GM18520 (cell line): ENCODE results near the gene ZG16.
"Not testable (repeated sequence)": the region's sequence is repeated elsewhere in the genome, so short reads cannot be mapped to it uniquely, and the experiment has no call there.

ENCODE experiments used
- ATAC-seq: cut with Tn5 transposase; IDR thresholded peaks from one replicate; pipeline ENCODE4 v1.9.1; 2021; ENCODE audit not compliant: unreplicated experiment

Gene ZG16

GRCh38 chr16:29747947-29748759 is 29.9 kb upstream of the ZG16 start:
- no peak for ATAC-seq

DNA sequence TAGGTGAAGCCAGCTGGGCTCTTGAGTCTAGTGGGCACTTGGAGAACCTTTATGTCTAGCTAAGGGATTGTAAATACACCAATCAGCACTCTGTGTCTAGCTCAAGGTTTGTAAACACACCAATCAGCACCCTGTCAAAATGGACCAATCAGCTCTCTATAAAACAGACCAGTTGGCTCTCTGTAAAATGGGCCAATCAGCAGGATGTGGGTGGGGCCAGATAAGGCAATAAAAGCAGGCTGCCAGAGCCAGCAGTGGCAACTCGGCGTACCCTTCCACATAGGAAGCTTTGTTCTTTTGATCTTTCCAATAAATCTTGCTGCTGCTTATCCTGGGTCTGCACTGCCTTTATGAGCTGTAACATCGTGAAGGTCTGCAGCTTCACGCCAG is 29.3 kb upstream of the ZG16 start:
- ATAC-seq: not testable (repeated sequence)

- ATAC-seq: no peak
These were observed 24.5 kb upstream of the ZG16 start for GRCh38 chr16:29753516-29753915.

DNA sequence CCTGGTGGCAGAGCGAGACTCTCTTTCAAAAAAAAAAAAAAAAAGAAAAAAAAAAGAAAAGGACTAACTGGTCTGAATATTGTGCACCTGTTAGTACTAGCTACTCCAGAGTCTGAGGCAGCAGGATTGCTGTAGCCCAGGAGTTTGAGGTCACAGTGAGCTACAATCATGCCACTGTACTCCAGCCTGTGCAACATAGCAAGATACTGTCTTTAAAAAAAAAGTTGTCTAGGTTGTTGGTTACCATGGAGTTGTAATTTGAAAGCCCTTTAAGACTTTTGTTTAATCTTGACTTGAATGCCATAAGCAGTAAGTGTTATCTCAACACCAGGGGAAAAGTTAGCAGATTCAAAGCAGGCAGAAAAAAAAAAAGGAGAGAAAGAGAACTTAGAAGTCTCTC is 21.4 kb upstream of the ZG16 start:
- no peak for ATAC-seq

GRCh38 chr16:29757086-29757485 is 21.0 kb upstream of the ZG16 start:
- not testable (repeated sequence) for ATAC-seq

DNA sequence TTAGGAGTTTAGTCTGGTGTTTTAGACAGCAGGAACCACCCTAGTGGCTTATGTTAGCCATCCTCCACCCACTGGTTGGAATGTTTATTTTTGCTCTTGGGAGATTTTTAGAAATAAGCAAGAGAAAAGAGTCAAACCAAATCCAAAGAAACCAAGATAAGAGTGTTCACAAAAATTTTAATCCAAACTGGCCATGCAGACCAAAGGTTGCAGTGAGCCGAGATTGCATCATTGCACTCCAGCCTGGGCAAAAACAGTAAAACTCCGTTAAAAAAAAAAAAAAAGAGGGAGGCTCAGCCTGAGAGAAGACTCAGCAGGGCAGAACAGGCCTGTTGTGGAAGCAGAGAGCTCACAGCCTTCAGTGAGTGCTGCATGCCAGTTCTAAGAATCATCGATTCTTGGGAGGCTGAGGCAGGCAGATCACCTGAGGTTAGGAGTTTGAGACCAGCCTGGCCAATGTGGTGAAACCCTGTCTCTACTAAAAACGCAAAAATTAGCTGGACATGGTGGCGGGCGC is 20.0 kb upstream of the ZG16 start:
- ATAC-seq: no peak

- no peak for ATAC-seq
These were observed 17.3 kb upstream of the ZG16 start for GRCh38 chr16:29760567-29761279.

DNA sequence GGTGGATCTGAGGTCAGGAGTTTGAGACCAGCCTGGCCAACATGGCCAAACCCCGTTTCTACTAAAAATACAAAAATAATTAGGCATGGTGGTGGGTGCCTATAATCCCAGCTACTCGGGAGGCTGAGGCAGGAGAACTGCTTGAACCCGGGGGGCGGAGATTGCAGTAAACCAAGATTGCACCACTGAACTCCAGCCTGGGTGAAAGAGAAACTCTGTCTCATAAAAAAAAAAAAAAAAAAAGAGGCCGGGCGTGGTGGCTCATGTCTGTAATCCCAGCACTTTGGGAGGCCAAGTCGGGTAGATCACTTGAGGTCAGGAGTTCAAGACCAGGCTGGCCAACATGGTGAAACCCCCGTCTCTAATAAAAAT is 16.8 kb upstream of the ZG16 start:
- ATAC-seq: not testable (repeated sequence)

DNA sequence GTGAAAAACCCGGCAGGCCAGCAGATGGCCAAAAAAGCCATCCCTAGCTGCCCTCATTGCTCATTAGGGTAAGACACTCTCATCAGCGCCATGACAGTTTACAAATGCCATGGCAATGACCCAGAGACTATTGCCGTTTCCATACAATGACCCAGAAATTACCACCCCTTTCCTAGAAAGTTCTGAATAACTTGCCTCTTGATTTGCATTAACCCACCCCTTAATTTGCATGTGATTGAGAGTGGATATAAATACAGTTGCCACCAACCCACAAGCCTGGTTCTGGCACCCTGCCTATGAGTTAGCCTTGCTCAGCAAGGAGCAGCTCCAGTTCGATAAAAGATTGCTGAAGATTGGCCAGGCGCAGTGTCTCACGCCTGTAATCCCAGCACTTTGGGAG is 16.2 kb upstream of the ZG16 start:
- ATAC-seq: no peak

DNA sequence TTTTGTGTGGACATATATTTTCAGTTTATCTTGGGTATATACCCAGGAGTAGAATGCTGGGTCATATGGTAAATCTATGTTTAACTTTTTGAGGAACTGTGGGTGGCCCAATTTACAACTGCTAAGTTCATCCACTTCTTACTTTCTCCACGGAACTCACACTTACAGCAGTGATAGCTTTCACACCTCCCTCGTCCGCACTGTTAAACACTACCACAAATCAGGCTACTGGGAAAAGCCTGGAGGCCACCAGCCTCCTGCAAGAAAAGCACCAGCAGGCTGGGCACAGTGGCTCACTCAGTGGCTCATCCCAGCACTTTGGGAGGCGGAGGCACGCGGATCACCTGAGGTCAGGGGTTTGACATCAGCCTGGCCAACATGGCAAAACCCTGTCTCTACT is 14.7 kb upstream of the ZG16 start:
- ATAC-seq: no peak

DNA sequence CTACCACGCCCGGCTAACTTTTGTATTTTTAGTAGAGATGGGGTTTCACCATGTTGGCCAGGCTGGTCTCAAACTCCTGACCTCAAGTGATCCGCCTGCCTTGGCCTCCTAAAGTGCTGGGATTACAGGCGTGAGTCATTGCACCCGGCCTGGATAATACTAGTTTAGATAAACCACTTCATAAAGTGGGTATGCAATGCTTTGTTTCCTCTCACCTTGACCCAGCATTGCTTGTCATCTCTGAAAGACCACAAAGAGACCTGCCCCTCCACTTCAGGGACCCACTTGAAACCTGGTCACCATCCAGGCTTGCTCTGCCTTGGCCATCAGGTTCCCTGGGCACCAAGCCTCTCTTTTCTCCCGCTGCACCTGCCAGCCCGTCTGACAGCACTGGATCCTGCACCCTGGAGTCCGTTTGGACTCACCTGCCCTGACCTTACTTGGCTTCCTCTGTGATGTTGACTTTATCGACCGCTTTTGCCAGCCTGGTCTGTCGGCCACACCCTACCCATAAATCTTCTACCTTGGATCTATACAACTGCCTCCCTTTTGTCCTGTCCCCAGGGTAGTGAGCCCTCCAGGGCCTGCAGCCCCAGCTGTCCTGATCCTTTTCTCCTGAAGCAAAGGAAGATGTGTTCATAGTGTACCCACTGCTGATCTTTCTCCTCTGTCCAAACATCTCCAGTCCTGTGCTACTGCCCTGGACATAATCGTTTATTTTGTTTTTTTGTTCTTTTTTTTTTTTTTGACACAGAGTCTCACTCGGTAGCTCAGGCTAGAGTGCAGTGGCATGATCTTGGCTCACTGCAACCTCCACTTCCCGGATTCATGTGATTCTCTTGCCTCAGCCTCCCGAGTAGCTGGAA is 12.7 kb upstream of the ZG16 start:
- ATAC-seq: no peak

DNA sequence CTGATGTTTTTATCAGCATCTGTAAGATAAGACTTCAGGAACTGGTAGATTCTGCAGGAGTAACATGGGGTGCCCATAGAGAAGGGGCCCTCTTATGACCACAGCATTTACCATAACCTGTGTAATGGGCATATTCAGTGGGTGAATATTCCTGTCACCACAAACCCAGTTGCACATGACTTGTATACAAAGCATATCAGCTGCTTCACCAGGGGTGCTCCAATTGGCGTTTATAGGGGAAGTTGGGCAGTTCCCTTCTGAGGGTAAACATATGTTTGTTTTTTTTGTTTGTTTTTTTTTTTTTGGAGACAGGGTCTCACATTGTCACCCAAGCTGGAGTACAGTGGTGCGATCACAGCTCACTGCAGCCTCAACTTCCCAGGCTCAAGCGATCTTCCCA is 11.5 kb upstream of the ZG16 start:
- ATAC-seq: no peak

DNA sequence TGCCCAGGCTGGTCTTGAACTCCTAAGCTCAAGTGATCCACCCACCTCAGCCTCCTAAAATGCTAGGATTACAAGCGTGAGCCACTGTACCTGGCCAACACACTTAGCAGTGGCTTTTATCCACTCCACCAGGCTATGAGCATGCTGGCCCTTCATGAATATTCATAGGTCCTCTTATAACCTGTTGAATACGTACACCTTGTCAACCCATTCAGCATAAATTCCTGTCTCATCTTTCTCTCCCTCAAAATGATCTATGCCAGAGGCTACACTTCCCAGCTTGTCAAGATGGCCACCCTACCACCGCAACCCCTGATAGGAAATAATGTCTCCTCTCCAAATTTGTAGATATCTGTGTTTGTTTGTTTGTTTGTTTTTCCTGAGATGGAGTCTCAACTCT is 11.0 kb upstream of the ZG16 start:
- no peak for ATAC-seq

- no peak for ATAC-seq
These were observed 8.5 kb upstream of the ZG16 start for GRCh38 chr16:29769507-29769906.

GRCh38 chr16:29770250-29770929 is 7.7 kb upstream of the ZG16 start:
- ATAC-seq: no peak

DNA sequence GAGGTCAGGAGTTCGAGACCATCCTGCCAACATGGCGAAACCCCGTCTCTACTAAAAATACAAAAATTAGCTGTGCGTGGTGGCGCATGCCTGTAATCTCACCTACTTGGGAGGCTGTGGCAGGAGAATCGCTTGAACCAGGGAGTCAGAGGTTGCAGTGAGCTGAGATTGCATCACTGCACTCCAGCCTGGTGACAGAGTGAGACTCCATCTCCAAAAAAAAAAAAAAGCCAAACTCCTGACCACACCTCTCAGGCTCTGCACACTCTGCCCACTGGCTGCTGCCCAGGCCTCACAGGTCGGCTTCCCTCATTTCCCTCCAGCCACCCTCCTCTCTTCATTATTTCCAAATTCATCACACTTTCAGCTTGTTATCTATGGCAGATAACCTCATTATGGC is 5.7 kb upstream of the ZG16 start:
- ATAC-seq: not testable (repeated sequence)

GRCh38 chr16:29774730-29775129 is 3.3 kb upstream of the ZG16 start:
- no peak for ATAC-seq

GRCh38 chr16:29775742-29776408 is 2.2 kb upstream of the ZG16 start:
- ATAC-seq: no peak

DNA sequence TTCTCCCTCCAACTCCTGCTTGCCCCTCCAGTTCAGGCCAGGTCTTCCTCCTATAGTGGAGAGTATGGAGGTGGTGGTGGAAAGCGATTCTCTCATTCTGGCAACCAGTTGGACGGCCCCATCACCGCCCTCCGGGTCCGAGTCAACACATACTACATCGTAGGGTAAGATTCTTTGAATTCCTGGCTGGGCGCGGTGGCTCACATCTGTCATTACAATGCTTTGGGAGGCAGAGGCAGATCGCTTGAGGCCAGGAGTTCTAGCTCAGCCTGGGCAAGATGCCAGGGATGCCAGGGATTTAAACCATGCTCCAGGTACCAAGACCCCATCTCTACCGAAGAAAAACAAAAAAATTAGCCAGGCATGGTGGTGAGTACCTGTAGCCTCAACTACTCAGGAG is 1.4 kb downstream of the ZG16 start:
- ATAC-seq: no peak
